Measurements from ENCODE around the gene LYSMD1. TPM values are rescaled to one million over a fixed set of nuclear protein-coding genes. Genes with fewer than 3 reads are reported as not detected.

The LYSMD1 gene
- total RNA-seq, 4 donors from 2014 or later, result 11.4 to 14.6 (median 13.7) TPM

GRCh38 chr1:151175041-151175741, 9.5 kb upstream of the LYSMD1 start:
- peaks cover 0 to 55% of the 10 kb centered on the region in 2 donors for H3K36me3 ChIP-seq
- no peaks in the 10 kb centered on the region for H3K9me3 ChIP-seq
- no peak for TF ChIP-seq POLR2A (IDR thresholded peaks at IDR 0.05)
- TF ChIP-seq, protein P1, sequence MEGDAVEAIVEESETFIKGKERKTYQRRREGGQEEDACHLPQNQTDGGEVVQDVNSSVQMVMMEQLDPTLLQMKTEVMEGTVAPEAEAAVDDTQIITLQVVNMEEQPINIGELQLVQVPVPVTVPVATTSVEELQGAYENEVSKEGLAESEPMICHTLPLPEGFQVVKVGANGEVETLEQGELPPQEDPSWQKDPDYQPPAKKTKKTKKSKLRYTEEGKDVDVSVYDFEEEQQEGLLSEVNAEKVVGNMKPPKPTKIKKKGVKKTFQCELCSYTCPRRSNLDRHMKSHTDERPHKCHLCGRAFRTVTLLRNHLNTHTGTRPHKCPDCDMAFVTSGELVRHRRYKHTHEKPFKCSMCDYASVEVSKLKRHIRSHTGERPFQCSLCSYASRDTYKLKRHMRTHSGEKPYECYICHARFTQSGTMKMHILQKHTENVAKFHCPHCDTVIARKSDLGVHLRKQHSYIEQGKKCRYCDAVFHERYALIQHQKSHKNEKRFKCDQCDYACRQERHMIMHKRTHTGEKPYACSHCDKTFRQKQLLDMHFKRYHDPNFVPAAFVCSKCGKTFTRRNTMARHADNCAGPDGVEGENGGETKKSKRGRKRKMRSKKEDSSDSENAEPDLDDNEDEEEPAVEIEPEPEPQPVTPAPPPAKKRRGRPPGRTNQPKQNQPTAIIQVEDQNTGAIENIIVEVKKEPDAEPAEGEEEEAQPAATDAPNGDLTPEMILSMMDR (IDR thresholded peaks at IDR 0.05 in 4 of 5, conservative IDR thresholded peaks at IDR 0.05 in 1 of 5), result no peak
- peak overlapping the region; percentile 91 to 99 (median 92) for H3K27ac ChIP-seq
- intact Hi-C loops (cut with DNase I; ENCODE audit: low total_unique reads), result no loop called here
- ATAC-seq (peak; percentile 52 to 61), DNase-seq (peak in 1 of 2 donors; percentile 83)
- H3K27me3 ChIP-seq, result no peaks in the 10 kb centered on the region
- peak overlapping the region; percentile 43 to 60 (median 50) for H3K4me3 ChIP-seq
- peaks cover 35 to 48% of the 10 kb centered on the region in 2 donors for H3K4me1 ChIP-seq
- in situ Hi-C loops (cut with MboI; ENCODE audit: low sequenced_read_pairs in 4 of 4), result no loop called here

- peaks cover 63 to 76% of the 10 kb centered on the region in 2 donors for H3K4me1 ChIP-seq
- intact Hi-C loops (cut with DNase I; ENCODE audit: low total_unique reads), result no loop called here
- in situ Hi-C loops (cut with MboI; ENCODE audit: low sequenced_read_pairs in 4 of 4), result no loop called here
- H3K27me3 ChIP-seq, result no peaks in the 10 kb centered on the region
- ATAC-seq, result no peak
- DNase-seq, result peak in 1 of 2 donors; percentile 7
- H3K27ac ChIP-seq, result peak overlapping the region; percentile 91 to 99 (median 92)
- no peaks in the 10 kb centered on the region for H3K9me3 ChIP-seq
- H3K4me3 ChIP-seq, result peak overlapping the region in 1 of 4 donors; percentile 10
- TF ChIP-seq, protein P1 (IDR thresholded peaks at IDR 0.05 in 4 of 5, conservative IDR thresholded peaks at IDR 0.05 in 1 of 5), result no peak
- TF ChIP-seq POLR2A (IDR thresholded peaks at IDR 0.05), result no peak
- H3K36me3 ChIP-seq, result peaks cover 0 to 24% of the 10 kb centered on the region in 2 donors
Measured at GRCh38 chr1:151171190-151171589, 5.5 kb upstream of the LYSMD1 start.

- no peak for TF ChIP-seq POLR2A (IDR thresholded peaks at IDR 0.05)
- TF ChIP-seq, protein P1 (IDR thresholded peaks at IDR 0.05 in 4 of 5, conservative IDR thresholded peaks at IDR 0.05 in 1 of 5), result no peak
- Histone ChIP-seq H3K9me3 (no peaks in the 10 kb centered on the region), H3K4me3 (peak overlapping the region in 2 of 4 donors; percentile 84 to 97), H3K36me3 (peaks cover 0 to 15% of the 10 kb centered on the region in 2 donors), H3K27ac (peak overlapping the region; percentile 91 to 99 (median 91)), H3K4me1 (peaks cover 62 to 65% of the 10 kb centered on the region in 2 donors), H3K27me3 (no peaks in the 10 kb centered on the region)
- DNase-seq (peak in 1 of 2 donors; percentile 11), ATAC-seq (no peak)
- intact Hi-C loops (cut with DNase I; ENCODE audit: low total_unique reads) (no loop called here), in situ Hi-C loops (cut with MboI; ENCODE audit: low sequenced_read_pairs in 4 of 4) (no loop called here)
Measured at GRCh38 chr1:151167116-151167515, 1.4 kb upstream of the LYSMD1 start.

DNA sequence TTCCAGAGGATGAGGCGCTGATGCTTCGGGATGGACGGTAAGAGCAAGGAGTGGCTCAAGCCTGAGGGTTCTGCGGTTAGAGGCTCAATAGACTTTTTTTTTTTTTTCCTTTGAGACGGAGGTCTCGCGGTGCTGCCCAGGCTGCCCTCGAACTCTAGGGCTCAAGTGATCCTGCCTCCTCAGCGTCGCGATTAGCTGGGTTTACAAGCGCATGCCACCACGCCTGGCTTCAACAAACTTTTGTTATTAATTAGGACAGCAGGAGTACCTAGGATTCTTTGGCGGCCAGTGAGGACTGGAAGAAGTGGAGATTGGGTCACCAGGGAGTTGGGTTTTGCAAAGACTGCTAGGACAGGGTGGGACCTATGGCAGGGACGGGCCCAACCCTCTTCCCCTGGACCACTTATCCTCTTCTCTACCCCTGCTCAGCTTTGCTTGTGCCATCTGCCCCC, 829 bp upstream of the LYSMD1 start:
- Histone ChIP-seq H3K36me3 (peaks cover 0 to 19% of the 10 kb centered on the region in 2 donors), H3K4me1 (peaks cover 56 to 59% of the 10 kb centered on the region in 2 donors), H3K9me3 (no peaks in the 10 kb centered on the region), H3K27ac (peak overlapping the region; percentile 91 to 99 (median 91)), H3K4me3 (peak overlapping the region; percentile 82 to 97 (median 84)), H3K27me3 (no peaks in the 10 kb centered on the region)
- TF ChIP-seq, protein P1 (IDR thresholded peaks at IDR 0.05 in 4 of 5, conservative IDR thresholded peaks at IDR 0.05 in 1 of 5), result no peak
- no peak for TF ChIP-seq POLR2A (IDR thresholded peaks at IDR 0.05)
- ATAC-seq, result peak in 1 of 2 donors; percentile 1
- peak in 1 of 2 donors; percentile 25 for DNase-seq
- in situ Hi-C loops (cut with MboI; ENCODE audit: low sequenced_read_pairs in 4 of 4) (no loop called here), intact Hi-C loops (cut with DNase I; ENCODE audit: low total_unique reads) (loop anchor here (1.0 kb wide), 1 partner anchor 24 kb away; the partner anchor contains the start of gene VPS72)
